ENCODE results near the gene SUCNR1.
"Not testable (repeated sequence)": the region's sequence is repeated elsewhere in the genome, so short reads cannot be mapped to it uniquely, and the experiment has no call there.

SUCNR1 gene

GRCh38 chr3:151894219-151894618 is 20.8 kb downstream of the SUCNR1 start:
- Histone ChIP-seq H3K27me3 (no peaks in the 10 kb centered on the region), H3K27ac (peak overlapping the region; percentile 75), H3K9me3 (no peaks in the 10 kb centered on the region), H3K4me3 (ENCODE audit: low read depth in 1 of 2, low read length in 1 of 2) (no peak overlapping the region), H3K4me1 (ENCODE audit: control insufficient read depth in 1 of 2, insufficient read depth in 1 of 2, low read depth in 1 of 2, low read length in 1 of 2) (peaks cover 74 to 90% of the 10 kb centered on the region in 2 experiments), H3K36me3 (no peaks in the 10 kb centered on the region)
- TF ChIP-seq CTCF (IDR thresholded peaks at IDR 0.05) = no peak

GRCh38 chr3:151895478-151896241 is 22.2 kb downstream of the SUCNR1 start:
- Histone ChIP-seq H3K36me3 (no peaks in the 10 kb centered on the region), H3K27me3 (no peaks in the 10 kb centered on the region), H3K4me3 (ENCODE audit: low read depth in 1 of 2, low read length in 1 of 2) (peak overlapping the region in 1 of 2 experiments; percentile 4), H3K9me3 (no peaks in the 10 kb centered on the region), H3K4me1 (ENCODE audit: control insufficient read depth in 1 of 2, insufficient read depth in 1 of 2, low read depth in 1 of 2, low read length in 1 of 2) (peaks cover 66 to 86% of the 10 kb centered on the region in 2 experiments), H3K27ac (peak overlapping the region; percentile 75)
- no peak for TF ChIP-seq CTCF (IDR thresholded peaks at IDR 0.05)

- peak overlapping the region; percentile 75 for H3K27ac ChIP-seq
- peak overlapping the region in 1 of 2 experiments; percentile 4 for H3K4me3 ChIP-seq (ENCODE audit: low read depth in 1 of 2, low read length in 1 of 2)
- H3K9me3 ChIP-seq = no peaks in the 10 kb centered on the region
- H3K27me3 ChIP-seq = no peaks in the 10 kb centered on the region
- H3K4me1 ChIP-seq (ENCODE audit: control insufficient read depth in 1 of 2, insufficient read depth in 1 of 2, low read depth in 1 of 2, low read length in 1 of 2) = peaks cover 66 to 86% of the 10 kb centered on the region in 2 experiments
- TF ChIP-seq CTCF (IDR thresholded peaks at IDR 0.05) = no peak
- H3K36me3 ChIP-seq = no peaks in the 10 kb centered on the region
Measured at GRCh38 chr3:151896246-151897012, 23.0 kb downstream of the SUCNR1 start.

- Histone ChIP-seq H3K4me1 (ENCODE audit: control insufficient read depth in 1 of 2, insufficient read depth in 1 of 2, low read depth in 1 of 2, low read length in 1 of 2) (peaks cover 50 to 74% of the 10 kb centered on the region in 2 experiments), H3K27ac (peak overlapping the region; percentile 42)
- not testable (repeated sequence) for H3K9me3 ChIP-seq; H3K4me3 ChIP-seq (ENCODE audit: low read depth in 1 of 2, low read length in 1 of 2); H3K36me3 ChIP-seq; H3K27me3 ChIP-seq
Measured at GRCh38 chr3:151898121-151898520, 24.7 kb downstream of the SUCNR1 start.

GRCh38 chr3:151898564-151899261 is 25.3 kb downstream of the SUCNR1 start:
- H3K9me3 ChIP-seq; H3K27me3 ChIP-seq; H3K4me3 ChIP-seq (ENCODE audit: low read depth in 1 of 2, low read length in 1 of 2); H3K36me3 ChIP-seq: not testable (repeated sequence)
- H3K27ac ChIP-seq = peak overlapping the region; percentile 48
- H3K4me1 ChIP-seq (ENCODE audit: control insufficient read depth in 1 of 2, insufficient read depth in 1 of 2, low read depth in 1 of 2, low read length in 1 of 2) = peaks cover 48 to 73% of the 10 kb centered on the region in 2 experiments

- peaks cover 53 to 68% of the 10 kb centered on the region in 2 experiments for H3K4me1 ChIP-seq (ENCODE audit: control insufficient read depth in 1 of 2, insufficient read depth in 1 of 2, low read depth in 1 of 2, low read length in 1 of 2)
- peak overlapping the region; percentile 29 for H3K27ac ChIP-seq
- no peaks in the 10 kb centered on the region for H3K27me3 ChIP-seq
- TF ChIP-seq CTCF (IDR thresholded peaks at IDR 0.05) = no peak
- no peak overlapping the region for H3K4me3 ChIP-seq (ENCODE audit: low read depth in 1 of 2, low read length in 1 of 2)
- H3K36me3 ChIP-seq = no peaks in the 10 kb centered on the region
- H3K9me3 ChIP-seq = no peaks in the 10 kb centered on the region
Measured at GRCh38 chr3:151899996-151900395, 26.6 kb downstream of the SUCNR1 start.
